Measurements from ENCODE around the gene STK32C. TPM values are rescaled to one million over a fixed set of nuclear protein-coding genes. Genes with fewer than 3 reads are reported as not detected.

STK32C gene
- total RNA-seq, 2 donors from 2014 or later, result 0.78 to 4.0 TPM

GRCh38 chr10:132176623-132177500 lies 130.9 kb downstream of the STK32C start:
- Histone ChIP-seq H3K36me3 (replicated peaks in 1 of 2; ENCODE audit: insufficient read depth in 1 of 2, low read depth in 2 of 2) (no peaks in the 10 kb centered on the region), H3K9me3 (no peaks in the 10 kb centered on the region), H3K27me3 (peaks cover 0 to 6% of the 10 kb centered on the region in 2 donors), H3K4me1 (no peaks in the 10 kb centered on the region), H3K4me3 (no peak overlapping the region), H3K27ac (no peak overlapping the region)
- WGBS, 2 donors, result 53 to 56% methylated on average over 17 to 19 of the region's 19 CpGs
- intact Hi-C loops (cut with DNase I), result no loop called here
- TF ChIP-seq POLR2A (IDR thresholded peaks at IDR 0.05) (no peak), CTCF (IDR thresholded peaks at IDR 0.05) (no peak)
- no peak for ATAC-seq
- DNase-seq, result no peak

GRCh38 chr10:132175907-132176581 lies 131.7 kb downstream of the STK32C start:
- Histone ChIP-seq H3K4me3 (no peak overlapping the region), H3K36me3 (replicated peaks in 1 of 2; ENCODE audit: insufficient read depth in 1 of 2, low read depth in 2 of 2) (no peaks in the 10 kb centered on the region), H3K27ac (no peak overlapping the region), H3K4me1 (no peaks in the 10 kb centered on the region), H3K9me3 (no peaks in the 10 kb centered on the region), H3K27me3 (peaks cover 0 to 8% of the 10 kb centered on the region in 2 donors)
- intact Hi-C loops (cut with DNase I), result no loop called here
- no peak for DNase-seq
- TF ChIP-seq CTCF (IDR thresholded peaks at IDR 0.05) (no peak), POLR2A (IDR thresholded peaks at IDR 0.05) (no peak)
- peak; percentile 12 for ATAC-seq
- 12 to 17% methylated on average over 4 to 16 of the region's 16 CpGs for WGBS, 2 donors

- H3K36me3 ChIP-seq (replicated peaks in 1 of 2; ENCODE audit: insufficient read depth in 1 of 2, low read depth in 2 of 2), result no peaks in the 10 kb centered on the region
- H3K9me3 ChIP-seq, result no peaks in the 10 kb centered on the region
- intact Hi-C loops (cut with DNase I), result no loop called here
- no peaks in the 10 kb centered on the region for H3K4me1 ChIP-seq
- no peak overlapping the region for H3K4me3 ChIP-seq
- no peak overlapping the region for H3K27ac ChIP-seq
- DNase-seq (no peak), ATAC-seq (no peak)
- TF ChIP-seq POLR2A (IDR thresholded peaks at IDR 0.05), result no peak
- no peak for TF ChIP-seq CTCF (IDR thresholded peaks at IDR 0.05)
- 47 to 57% methylated on average over 5 to 6 of the region's 6 CpGs for WGBS, 2 donors
- H3K27me3 ChIP-seq, result peaks cover 0 to 9% of the 10 kb centered on the region in 2 donors
Observed at GRCh38 chr10:132175408-132175807, 132.3 kb downstream of the STK32C start.

GRCh38 chr10:132174237-132174636 lies 133.5 kb downstream of the STK32C start:
- intact Hi-C loops (cut with DNase I), result no loop called here
- TF ChIP-seq POLR2A (IDR thresholded peaks at IDR 0.05) (no peak), CTCF (IDR thresholded peaks at IDR 0.05) (no peak)
- Histone ChIP-seq H3K4me3 (no peak overlapping the region), H3K36me3 (replicated peaks in 1 of 2; ENCODE audit: insufficient read depth in 1 of 2, low read depth in 2 of 2) (no peaks in the 10 kb centered on the region), H3K27me3 (peaks cover 0 to 9% of the 10 kb centered on the region in 2 donors), H3K27ac (no peak overlapping the region), H3K9me3 (no peaks in the 10 kb centered on the region), H3K4me1 (no peaks in the 10 kb centered on the region)
- ATAC-seq (no peak), DNase-seq (no peak)
- 60 to 67% methylated on average over 8 to 11 of the region's 11 CpGs for WGBS, 2 donors

All from body of pancreas (tissue), 4 donors.